NCI-H1417 (cell line): ENCODE measurements around the gene RHOJ.
"Not testable (repeated sequence)": the region's sequence is repeated elsewhere in the genome, so short reads cannot be mapped to it uniquely, and the experiment has no call there.

Experiments
- DNase-seq, 3 experiments: peaks; one replicate each; lab custom pipeline; 2025; lab: John Stamatoyannopoulos, UW

The RHOJ gene

DNA sequence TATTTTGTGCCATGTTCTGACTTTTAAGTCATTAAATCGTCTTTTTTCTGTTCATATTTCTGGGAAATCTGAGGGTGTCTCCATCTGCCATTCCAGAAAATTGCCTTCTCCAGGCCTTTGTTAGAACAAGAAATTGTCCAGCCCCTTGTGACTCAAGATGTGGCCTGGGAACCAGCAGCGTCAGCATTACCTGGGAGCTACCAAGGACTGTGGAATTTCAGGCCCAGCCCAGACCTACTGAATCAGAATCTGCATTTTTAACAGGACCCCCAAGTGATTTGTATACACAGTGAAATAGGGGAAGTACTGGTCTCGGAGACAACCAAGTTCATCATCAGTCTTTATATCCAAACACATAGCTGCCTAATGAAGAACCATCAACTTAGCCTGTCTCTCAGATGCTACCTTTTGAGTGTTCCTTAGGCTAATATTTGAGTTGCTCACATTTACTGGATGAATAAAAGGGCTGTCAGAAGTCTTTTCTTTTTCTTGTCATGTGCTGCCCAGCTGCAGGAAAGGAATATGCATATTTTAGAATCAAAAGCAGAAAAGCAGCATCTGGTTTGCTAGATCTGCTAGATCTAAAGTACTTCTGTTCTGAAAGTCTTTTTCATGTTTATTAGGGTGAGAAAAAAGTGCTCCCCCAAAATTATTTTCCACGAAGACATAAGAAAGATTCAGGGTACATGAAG, 93.3 kb downstream of the RHOJ start:
- peak in 1 of 3 experiments; percentile 23 for DNase-seq

DNA sequence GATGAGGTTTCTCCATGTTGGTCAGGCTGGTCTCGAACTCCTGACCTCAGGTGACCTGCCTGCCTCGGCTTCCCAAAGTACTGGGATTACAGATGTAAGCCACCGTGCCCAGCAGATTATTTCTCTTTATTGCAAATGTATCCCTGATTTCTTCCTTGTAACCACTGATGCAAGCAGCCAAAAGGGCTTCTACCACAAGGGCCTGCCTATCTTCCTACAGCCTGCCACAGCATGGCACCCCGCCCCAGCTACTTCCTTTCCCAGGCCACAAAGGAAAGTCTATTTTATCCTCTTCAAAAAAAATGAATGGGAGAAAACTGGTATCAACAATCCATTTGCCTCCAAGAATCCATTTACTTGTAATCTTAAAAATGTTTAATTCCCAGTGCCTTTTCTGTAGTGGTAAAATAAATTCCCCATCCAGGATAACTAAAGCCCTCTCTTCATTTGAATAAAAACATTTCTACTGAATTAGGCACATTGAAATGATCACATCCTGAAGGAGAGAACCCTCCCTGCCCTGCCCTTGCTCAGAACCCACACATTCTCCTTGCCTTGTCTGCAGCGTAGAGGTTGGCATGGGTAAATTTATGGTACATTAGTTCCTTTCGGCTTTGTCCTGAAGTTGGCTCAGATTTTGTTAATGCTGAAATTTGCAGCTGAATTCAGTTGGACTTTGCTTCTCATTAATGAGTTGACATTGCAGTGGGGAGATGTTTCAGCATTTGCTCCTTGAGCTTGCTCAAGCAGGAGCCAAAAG, 95.3 kb downstream of the RHOJ start:
- DNase-seq, result no peak

DNA sequence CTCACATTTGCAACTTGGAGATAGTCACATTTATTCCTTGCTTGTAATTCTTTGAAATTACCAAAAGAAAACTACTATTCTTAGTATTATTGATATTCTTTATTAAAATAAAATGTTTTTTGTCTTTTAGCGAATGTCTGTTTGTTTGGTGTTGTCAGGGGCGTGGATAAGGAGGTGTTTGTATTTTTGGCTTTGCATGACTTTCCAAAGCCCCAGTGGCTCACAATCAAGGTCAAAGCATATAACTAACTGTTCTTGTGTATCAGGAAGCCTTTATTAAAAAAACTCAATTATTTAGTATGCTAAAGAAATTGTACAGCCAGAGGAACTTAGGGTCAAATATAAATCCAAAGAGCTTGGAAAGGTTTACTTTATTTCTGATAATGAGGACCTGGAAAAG, 96.6 kb downstream of the RHOJ start:
- no peak for DNase-seq

DNA sequence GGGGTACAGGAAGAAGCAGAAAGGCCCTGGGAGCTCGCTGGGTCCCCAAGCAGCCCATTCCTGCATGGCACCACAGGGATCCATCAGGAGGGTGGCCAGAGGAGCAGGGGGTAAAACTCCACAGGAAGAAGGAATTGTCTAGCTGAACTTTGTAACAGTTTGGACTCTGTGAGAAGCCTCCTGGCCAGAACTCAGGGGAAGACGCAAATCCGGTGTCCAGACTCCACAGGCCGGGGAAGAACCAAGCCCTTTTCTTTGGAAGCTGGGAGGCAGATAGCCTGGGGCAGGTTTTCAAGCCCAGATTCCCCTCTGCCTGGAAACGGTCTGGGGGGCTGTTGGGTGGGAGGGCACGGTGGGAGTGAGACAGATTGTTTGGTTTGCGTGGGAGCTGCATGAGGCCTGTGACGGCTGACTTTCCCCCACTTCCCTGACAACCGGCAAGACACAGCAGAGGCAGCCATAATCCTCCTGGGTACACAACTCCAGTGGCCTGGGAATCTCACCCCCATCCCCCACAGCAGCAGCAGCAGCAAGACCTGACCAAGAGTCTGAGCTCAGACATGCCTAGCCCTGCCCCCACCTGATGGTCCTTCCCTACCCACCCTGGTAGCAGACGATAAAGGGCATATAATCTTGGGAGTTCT, 97.8 kb downstream of the RHOJ start:
- no peak for DNase-seq

DNA sequence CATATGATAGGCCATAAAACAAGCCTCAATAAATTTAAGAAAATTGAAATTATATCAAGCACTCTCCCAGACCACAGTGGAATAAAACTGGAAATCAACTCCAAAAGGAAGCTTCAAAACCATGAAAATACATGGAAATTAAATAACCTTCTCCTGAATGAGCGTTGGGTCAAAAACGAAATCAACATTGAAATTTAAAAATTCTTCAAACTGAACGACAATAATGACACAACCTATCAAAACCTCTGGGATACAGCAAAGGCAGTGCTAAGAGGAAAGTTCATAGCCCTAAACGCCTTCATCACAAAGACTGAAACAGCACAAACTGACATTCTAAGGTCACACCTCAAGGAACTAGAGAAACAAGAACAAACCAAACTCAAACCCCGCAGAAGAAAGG, 100.2 kb downstream of the RHOJ start:
- not testable (repeated sequence) for DNase-seq

DNA sequence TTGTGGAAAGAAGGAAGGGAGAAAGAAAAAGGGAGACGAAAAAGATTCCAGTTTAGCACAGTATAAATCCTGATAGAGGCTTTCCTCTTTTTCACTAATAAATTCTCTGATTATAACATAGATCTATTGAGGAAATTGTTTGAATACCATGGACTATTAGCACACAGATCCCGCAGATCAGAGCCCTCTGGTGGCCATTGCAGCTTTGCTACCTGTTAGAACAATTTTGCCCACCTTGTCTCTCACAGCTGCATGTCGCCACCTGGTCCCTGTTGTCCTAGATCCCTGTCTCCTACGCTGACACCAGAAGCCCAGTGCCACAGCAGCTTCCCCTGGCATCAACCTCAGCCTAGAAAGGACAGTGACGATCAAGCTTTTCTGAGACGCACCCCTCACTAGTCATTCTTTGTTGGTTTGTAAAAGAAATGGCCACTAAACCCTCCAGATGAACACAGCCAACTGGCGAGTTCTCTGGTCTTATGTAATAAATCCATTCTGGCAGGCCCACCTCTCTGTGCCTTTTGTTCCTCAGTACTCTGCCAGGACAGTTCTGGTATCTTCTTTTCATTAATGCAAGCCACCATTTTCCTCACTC, 104.6 kb downstream of the RHOJ start:
- peak; percentile 18 to 54 (median 26) for DNase-seq

DNA sequence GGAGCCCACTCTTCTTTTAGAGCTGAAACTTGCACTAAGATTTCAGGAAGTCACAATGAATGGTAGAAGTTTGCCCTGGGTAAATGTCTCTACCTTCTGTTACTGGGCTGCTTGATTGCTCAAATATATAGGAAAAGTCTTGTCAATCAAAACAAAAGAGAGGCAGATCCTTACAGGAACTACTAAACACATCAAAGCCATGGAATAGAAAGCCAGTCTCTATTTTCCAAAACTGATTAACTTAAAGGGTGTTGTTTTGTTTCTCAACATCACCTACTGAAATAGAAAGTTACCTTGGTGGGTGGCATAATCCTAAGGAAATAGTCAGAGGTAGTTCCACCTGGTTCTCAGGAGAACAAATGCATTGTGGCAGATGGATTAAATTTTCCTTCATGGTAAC, 114.6 kb downstream of the RHOJ start, which contains the start of gene GPHB5:
GPHB5 (minus strand) TSS at position 101 of the 400 bp plus-strand sequence. CDS start 1,086 bp downstream, outside the sequence.
- no peak for DNase-seq

DNA sequence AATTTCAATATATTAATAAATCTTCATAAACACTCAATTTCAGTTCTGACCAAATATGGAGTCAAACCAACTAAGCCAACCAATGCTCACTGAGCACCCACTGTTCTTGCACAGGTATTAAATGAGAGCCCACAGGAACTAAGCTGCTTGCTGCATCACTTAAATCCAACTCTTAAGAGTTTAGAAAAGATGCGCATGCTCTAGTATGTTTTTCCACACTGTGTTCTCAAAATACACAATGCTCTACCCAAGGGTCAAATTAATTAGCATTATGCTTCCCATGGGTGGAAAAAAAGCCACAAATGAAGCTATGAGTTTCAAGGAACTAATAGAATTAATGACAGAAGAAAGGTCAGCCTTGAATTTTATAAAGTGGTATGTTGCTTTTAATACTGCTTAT, 118.2 kb downstream of the RHOJ start:
- DNase-seq, result no peak

DNA sequence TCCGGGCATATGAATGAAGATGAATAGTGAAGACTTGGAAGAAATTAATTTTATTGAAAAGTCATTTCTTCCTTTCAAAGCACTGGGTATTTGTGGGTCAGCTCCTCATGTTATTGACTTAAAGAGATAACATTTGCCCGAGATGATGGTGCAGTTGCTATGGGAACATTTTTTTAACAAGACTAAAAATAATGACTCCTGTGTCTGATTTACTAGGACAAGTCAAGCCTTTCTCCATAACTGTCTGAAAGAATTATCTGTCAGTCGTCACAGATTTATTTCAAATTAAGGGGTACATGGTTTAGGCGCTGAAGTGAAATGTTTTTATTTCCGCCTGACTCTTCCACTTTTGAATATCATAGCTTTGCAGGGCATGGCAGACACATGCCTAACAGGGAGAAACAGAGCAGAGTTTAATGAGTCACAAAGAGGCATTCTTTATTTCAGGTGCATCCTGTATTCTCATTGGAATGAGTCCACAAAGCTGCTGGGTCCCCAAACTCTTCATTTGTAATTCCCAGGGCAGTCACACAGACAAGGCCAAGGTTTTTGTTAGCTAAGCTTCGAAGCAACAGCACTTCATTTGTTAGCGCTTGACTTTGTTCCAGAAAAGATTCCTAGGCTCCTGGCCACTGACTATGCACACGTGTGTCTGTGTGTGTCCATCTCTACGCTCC, 118.8 kb downstream of the RHOJ start:
- DNase-seq, result peak in 1 of 3 experiments; percentile 46

DNA sequence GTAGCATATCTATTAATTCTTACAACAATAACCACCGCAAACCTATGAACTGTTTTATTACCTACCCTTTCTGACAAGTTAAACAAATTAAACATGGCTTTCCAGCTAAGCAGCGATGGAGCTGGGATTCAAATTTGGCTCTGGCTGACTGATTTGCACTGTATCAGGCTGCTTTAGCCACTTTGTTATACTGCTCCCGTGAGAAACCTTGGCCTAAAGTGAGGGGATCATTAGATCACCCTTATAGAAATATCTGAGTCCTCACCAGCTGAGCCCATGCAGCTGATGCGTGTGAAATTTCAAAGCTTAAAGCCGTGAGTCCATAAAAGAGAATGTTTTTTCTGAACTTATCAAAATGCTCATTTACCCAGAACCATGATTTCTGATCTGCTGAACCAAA, 122.6 kb downstream of the RHOJ start:
- no peak for DNase-seq

DNA sequence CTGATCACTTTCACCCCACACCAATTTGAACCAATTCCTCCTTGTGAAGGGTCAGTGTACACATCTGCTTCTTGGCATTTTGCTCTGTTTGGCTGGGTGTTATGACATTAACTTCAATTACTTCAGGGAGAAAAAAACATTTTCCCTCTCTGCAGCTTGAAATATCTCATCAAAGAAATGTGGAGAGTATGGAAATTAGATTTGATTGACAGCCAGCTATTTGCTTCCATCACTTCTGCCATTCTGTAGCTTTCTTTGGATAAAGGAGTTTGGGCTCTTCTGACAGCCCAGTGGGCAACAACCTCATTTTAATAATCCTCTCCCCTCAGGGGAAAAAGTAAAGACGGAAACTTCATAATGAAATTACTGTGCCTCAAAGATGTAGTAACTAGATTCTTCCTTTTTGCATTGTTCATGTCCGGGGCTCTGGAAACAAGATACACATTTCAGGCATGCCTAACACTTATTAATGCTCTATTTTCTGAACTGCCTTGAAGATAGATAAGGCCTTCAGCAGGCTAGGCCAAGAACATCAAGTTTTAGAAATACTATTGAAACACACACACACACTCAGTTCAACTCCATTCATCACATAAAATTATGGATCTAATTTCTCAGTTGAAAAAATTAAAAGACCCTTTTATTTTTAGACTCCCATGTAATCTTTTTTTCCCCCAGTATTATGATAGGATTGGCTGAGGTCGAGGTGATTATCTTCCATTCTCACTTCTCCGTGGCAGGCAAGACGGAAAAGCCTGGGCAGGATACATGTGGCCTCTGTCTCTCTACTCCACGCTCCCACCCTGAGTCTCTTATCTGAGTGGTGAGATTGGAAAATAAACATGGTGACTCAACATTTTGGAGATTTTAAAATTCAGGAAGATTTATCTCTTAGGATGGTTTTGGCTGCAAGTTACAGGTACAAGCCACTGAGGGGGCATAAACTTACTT, 124.8 kb downstream of the RHOJ start:
- no peak for DNase-seq

DNA sequence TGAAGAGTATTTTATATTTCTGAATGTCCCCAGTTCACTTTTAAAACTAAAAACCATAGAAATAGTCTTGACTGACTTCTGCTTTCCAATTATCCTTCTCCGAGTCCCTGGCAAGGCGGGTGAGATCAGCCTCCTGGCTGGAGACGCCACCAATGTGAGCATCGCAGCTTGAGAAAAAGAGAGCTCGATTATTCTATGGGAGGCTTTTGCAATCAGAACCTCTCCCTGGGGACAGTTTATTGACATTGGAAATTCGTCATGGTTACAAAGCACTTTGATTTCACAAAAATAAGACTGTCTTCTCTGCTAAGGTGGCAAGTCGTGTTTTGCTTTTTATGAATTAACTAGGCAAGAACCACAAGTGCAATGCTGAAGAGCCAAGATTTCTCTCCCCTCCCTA, 138.1 kb downstream of the RHOJ start:
- DNase-seq, result peak; percentile 49 to 81 (median 59)
